DMS114 treated with DMSO at 0.1 percent for 48 hours (cell line): ENCODE results near the gene DGKH.
"Not testable (repeated sequence)": the region's sequence is repeated elsewhere in the genome, so short reads cannot be mapped to it uniquely, and the experiment has no call there.

Experiments used
- DNase-seq: peaks from one replicate; lab custom pipeline; 2025; ENCODE audit not compliant: unreplicated experiment; lab: John Stamatoyannopoulos, UW

The DGKH gene

DNA sequence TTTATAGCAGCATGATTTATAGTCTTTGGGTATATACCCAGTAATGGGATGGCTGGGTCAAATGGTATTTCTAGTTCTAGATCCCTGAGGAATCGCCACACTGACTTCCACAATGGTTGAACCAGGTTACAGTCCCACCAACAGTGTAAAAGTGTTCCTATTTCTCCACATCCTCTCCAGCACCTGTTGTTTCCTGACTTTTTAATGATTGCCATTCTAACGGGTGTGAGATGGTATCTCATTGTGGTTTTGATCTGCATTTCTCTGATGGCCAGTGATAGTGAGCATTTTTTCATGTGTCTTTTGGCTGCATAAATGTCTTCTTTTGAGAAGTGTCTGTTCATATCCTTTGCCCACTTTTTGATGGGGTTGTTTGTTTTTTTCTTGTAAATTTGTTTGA is 114.9 kb downstream of the DGKH start:
- DNase-seq, result not testable (repeated sequence)

DNA sequence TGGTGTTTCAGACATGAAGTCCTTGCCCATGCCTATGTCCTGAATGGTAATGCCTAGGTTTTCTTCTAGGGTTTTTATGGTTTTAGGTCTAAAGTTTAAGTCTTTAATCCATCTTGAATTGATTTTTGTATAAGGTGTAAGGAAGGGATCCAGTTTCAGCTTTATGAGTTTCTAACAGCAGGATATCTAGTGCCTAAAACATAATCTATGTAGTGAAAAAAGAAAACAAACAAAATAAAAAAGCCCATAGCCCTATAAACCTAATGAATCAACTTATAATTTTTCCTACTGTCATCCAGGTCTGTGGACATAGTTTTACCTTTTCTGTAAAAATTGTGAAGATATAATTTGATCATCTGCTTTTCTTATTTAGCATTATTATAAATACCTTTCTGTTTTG is 115.5 kb downstream of the DGKH start:
- not testable (repeated sequence) for DNase-seq

DNA sequence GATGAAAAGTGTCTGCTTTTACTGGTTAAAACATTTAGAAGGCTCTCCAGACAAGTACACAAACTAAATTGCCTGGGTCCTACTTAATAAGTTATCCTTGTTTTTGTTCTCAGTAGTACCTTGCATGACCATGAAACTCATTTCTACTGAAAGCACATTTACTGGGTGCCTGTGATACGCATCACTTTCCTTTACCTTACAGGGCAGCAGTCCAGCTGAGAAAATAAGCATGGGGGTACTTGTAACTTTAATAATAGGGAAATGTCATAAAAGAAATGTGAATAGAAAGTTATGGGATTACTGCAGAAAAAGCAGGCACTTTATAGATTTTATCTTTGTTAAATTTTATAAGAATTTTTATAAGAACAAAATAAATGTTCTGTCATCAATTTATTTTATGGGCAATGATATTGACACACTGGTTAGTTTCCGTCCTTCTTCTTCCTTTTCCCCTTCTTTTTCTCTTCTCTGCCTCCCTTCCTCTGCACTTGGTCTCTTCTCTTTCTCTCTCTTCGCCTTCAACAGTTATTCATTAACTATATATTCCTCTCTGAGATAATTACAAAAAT is 116.2 kb downstream of the DGKH start:
- no peak for DNase-seq

DNA sequence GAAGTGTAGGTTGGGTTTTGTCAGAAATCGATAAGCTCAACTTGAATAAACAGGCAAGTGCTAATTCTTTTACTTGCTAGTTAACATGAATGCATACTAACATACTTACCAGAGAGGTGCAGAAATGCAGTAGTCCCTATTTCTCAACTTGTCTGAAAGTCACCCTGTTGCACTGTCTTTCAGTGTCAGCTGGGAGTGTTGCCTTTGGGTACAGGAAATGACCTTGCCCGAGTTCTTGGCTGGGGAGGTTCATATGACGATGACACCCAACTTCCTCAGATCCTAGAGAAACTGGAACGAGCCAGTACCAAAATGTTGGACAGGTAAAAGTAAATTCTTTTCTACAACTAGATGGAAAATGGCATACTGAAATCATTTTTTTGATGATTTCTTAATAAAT is 120.0 kb downstream of the DGKH start:
- no peak for DNase-seq

DNA sequence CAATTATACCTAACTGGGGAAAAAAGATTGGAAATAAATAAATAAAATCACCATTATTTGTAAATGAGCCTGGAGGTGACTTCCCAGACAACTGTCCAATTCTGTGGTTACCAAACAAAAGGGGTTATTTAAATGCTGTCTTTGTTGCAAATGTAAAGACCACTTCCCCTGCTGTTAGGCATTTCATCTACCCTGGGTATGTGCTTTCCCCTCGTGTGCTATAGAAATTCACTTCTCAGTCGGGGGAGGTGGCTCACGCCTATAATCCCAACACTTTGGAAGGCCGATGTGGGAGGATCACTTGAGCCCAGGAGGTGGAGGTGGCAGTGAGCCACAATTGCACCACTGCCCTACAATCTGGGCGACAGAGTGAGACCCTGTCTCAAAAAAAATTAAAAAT is 121.6 kb downstream of the DGKH start:
- no peak for DNase-seq

DNA sequence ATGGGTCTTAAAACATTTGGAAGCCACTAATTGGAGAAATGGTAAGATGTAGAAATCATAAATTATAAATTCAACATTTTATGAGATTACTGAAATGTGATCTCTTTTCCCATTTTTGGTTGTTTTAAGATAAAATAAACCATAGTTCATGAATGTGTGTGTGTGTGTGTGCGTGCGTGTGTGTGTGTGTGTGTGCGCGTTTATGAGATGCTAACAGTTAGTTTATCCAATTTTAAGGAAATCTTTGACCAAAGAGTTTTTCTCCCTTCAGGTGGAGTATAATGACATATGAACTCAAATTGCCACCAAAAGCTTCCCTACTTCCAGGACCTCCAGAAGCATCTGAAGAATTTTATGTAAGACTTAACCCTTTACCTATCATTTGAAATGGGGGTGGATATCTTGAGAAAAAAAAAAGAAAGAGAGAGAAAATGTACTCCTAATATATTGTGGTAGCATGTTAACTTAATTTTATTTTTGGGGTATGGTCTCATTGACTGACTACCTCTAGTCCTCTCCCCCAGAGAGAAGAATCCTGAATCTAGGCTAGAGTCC is 125.4 kb downstream of the DGKH start:
- no peak for DNase-seq

DNA sequence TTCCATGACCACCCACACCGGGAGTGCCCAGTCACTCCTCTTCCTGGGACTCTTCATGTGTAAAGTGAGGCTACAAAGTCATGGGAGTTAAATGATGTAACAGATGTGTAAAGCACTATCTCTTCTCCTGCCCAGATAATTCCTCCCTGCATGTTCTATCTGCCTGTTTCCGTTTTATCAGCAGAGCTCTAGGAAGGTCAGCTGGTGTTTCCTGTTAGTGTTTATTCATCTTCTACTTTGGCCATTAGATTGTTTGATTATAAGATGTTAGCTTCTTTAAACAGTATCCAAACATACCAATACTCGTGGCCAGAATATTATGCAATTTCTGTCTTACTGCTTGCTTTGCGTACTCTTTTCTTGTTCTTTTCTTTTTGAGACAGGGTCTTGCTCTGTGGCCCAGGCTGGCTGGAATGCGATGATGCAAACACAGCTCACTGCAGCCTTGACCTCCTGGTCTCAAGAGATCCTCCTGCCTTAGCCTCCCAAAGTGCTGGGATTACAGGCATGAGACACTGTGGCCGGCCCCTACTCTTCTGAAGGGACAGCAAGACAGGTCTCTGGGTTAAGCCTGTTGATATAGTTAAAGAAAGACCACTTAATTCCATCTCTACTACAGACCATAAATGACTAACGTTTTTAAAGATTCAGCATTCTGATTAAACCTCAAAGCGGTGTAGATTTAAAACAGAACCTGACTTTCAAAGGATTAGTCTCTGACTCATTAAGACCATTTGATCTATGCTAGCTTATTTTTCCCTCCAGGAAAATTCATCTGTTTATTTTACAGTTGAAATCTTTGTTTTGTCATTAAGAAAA is 126.1 kb downstream of the DGKH start:
- DNase-seq, result no peak

DNA sequence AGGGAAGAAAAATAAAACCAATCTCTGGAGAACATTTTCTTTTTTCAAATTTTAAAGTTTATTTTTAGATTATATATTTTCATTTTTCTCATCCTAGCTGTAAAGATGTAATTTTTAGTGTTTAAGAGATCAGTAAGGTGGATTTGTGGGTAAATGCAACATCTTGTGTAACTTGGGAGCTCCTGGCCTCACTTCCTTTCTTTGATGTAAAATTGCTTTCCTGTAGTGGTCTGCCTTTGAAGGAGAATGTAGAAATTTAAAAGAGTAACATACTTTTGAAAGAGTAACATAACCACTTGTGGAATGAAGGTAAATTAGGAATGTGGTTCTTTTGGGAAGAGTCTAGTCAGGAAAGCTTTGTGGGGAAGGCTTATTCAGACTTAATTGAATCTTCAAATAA is 127.8 kb downstream of the DGKH start:
- no peak for DNase-seq

DNA sequence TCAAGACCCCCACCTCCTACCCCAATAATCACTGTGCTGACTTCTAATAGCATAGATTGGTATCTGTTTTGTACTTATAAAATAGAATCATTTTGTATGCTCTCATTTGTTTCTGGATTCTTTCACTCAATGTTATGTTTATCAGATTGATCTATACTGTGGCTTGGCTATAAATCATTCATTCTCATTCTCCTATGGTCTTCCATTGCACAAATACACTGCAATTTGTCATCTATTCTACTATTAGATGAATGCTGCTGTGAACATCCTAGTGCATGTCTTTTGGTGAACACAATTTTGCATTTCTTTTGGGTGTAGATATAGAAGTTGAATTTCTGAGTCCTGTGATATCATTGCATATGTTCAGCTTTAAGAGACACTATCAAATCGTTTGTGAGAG is 128.7 kb downstream of the DGKH start:
- DNase-seq, result no peak

DNA sequence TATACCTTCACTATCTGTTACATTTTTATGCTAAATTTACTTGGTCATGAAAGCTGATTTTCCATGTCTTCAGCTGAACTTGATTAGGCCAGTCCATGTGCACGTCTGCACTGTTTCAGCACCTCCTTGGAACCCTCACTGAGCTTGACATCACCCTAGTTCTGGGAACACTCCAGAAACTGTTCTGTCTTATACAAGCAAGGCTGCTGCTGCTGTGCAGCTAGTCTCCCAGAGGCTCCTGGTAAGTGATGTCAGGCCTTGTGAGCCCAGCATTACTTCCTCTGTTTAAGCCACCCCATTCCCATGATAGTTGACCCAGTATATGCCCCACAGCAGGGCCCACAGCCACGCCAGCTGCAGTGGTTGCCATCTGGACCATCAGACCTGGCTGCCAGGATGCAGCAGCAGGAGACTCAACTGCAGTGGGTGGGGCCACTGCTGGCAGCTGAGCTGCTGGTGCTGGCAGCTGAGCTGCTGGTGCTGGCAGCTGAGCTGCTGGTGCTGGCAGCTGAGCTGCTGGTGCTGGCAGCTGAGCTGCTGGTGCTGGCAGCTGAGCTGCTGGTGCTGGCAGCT is 133.0 kb downstream of the DGKH start:
- no peak for DNase-seq

DNA sequence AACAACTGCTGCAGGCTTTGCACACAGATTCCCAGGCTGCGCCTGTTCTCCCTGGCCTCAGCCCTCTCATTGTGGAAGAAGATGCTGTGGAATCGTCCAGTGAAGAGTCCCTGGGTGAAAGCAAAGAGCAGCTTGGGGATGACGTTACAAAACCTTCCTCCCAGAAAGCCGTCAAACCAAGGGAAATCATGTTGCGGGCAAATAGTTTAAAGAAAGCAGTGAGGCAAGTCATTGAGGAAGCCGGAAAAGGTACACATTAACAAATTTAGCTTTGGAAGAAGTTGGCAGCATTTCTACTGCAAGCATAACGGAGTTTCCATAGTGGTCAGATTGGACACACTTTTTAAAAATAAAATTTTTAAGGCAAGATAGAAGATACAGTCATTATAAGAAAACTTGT is 140.6 kb downstream of the DGKH start:
- DNase-seq, result no peak

DNA sequence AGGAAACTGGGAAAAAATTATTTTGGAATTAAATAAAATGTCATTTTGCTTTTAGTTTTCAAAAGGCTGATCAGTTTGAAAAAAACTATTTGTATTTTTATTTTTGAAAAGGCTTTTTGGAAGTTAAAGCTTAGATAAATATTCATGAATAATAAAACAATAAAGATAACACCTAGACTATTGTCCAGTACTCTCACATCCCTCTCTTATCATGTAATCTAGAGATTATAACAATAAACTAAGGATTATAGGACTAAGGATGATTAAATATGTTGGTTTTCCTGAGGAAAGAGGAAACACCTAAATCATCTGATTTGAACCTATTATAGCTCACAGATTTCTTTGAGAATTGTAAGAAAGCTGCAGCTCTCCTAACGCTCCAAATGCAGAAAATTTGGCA is 142.1 kb downstream of the DGKH start:
- DNase-seq, result no peak

DNA sequence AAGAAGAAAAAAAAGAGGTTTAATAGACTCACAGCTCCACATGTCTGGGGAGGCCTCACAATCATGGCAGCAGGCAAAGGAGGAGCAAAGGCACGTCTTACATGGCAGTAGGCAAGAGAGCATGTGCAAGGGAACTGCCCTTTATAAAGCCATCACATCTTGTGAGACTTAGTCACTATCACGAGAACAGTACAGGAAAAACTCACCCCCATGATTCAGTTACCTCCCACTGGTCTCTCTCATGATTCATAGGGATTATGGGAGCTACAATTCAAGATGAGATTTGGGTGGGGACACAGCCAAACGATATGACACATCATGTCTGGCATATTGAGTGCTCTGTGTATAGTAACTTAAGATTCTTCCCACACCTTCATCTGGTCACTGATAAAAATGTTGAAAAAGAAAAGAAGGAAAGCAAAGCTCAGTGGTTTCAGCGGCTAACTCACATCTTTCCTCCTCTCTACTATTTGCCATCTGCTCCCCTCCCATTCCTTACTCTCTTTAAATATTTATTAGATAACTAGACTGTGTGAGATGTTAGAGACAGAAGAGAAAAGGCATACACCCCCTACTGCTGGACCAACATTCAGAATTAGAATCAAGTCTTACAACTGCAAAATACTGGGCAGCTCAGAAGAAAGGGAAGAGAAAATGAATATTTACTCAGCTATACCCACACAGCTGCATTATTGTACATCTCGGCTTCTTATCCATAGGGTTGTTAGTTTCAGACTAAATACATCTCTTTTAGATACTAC is 163.4 kb downstream of the DGKH start:
- DNase-seq, result no peak

DNA sequence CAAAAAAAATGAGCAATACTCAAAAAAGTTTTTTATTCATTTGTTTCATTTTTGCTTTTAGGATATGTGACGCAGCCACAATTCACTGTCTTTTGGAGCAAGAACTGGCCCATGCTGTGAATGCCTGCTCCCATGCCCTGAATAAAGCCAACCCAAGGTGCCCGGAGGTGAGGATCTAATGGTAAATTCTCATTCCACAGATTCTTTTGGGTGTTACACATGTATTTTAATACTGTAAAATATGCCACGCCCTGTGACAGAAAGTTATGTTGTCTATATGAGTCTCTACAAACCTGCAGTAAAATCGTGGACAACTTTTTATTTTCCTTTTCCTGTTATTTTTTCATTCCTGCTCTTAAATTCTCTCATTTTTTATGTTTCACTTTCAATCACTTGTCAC is 166.0 kb downstream of the DGKH start:
- no peak for DNase-seq

DNA sequence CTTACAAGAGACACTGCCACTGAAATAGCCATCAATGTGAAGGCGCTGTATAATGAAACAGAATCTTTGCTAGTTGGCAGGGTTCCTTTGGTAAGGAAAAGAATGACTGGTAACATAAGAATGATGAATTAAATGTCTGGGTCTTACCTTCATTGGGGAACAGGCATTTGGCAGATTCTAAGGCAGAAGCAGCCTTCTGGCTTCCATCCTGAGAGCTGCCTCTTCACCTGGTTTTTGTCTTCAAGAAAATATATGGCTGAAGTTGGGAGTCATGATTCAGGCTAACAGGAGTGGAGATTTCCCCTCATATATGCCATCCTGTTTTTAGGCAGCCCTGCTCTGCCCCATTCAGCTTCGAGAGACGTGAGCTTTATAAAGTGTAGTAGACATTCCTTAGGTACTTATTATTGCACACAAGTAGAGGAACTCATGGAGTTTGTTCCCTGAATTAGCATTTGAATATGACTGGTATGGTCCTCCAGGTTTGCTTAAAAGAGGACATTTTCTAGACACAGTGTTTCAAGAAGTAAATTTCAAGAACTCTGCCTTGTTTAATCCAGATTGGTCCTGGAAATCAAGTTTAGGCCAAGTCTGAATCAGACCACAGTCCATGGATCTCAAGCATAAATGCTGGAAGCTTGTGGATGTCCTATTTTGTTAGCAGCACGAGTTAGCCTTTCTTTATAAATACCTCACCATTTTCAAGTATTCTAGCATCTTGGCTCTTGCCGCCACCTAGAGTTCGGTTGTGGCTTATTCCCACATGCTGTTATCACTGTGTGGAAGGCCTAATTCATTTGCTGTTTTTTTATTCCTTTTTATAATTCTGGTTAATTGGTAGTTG is 167.4 kb downstream of the DGKH start:
- DNase-seq, result no peak

DNA sequence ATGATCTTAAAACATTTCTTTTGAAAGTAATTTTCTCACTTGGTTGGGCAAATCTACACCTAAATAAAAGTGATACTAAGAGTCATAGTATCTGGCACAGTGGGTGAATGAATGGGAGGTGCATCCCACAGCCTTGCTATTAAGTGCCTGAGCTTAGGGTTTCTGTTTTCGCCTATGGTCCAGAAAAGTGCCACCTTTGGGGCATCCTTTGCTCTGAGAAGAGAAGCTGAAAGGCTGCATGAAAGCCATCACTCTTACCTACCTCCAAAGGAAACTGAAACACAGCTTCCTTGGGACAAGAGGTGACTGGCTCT is 167.9 kb downstream of the DGKH start:
- no peak for DNase-seq

DNA sequence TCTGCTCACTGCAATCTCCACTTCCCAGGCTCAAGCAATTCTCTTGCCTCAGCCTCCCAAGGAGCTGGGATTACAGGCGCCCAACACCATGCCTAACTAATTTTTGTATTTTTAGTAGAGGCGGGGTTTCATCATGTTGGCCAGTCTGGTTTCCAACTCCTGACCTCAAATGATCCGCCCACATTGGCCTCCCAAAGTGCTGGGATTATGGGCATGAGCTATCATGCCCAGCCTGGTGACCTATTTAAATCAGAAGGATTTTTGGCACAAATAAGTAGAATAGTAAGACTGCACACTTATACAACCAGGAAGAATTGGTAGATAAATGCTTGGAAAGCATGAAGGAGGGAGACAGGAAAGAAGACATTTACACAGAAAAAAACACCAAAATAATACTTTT is 170.1 kb downstream of the DGKH start:
- no peak for DNase-seq

DNA sequence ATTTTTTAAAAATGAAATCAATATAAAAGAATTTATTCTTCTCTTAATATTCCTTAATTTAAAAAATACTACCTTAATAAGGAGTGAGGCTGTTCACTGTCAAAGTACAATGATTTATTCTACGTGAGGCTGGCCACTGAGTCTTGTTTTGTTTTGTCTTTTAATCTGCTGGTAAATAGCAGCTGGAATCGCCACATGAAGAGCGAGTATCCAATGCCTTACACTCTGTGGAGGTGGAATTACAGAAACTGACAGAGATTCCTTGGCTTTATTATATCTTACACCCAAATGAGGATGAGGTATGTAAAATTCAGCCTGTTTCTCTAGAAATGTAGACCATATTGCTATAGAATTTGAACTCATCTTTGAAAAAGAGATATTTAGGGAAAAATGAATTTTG is 170.6 kb downstream of the DGKH start:
- no peak for DNase-seq

DNA sequence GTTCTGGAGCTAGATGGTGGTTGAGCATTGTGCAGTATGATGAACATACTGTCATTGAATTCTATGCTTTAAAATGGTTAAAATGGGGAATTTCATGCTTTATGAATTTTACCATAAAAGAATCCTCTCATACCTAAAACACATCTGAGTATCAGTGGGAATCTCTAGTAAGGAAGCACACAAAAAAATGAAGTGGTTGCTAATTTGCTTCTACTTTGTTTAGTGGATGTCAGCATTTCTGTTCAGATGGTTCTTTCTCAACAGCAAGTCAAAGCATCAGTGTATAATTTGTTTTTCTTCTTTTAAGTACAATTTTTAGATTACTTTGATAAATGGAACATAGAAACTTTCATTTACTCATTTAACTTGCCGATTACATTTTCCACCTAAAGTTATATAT is 171.4 kb downstream of the DGKH start:
- DNase-seq, result no peak

DNA sequence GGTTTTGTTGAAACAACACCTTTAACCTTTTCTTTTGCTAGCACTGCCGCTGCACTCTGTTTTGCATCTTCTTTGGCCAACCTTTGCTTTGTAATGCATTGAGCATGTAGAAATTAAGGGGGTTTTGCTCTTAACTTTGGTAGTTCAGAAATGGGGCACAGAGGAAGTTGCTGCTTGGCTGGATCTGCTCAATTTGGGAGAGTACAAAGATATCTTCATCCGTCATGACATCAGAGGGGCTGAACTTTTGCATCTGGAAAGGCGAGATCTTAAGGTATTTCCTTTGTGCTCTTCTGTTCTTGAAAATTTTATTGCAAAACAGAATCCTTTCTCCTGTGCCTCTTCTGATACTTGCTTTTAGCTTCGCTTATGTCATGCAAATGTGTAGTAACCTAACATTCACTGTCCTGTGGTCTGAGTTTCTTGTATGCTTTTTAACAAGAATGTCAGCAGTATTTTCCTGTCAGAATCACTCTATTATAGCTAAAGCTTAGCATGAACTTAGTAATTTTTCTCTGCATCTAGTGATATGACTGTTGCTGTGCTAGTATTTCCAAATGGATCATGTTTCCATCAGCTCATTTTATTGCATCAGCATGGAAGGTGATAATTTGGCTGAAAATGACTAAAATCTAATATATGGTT is 172.8 kb downstream of the DGKH start:
- no peak for DNase-seq
